Fibroblast of the conjunctiva (primary cell): ENCODE data around the gene MTNR1A.

Experiments
- DNase-seq: peaks from one replicate; pipeline ENCODE4 v3.0.0-alpha.2; 2010; ENCODE audit warnings: low read depth

The MTNR1A gene

GRCh38 chr4:186486172-186486571 lies 69.2 kb downstream of the MTNR1A start:
- DNase-seq, result no peak

DNA sequence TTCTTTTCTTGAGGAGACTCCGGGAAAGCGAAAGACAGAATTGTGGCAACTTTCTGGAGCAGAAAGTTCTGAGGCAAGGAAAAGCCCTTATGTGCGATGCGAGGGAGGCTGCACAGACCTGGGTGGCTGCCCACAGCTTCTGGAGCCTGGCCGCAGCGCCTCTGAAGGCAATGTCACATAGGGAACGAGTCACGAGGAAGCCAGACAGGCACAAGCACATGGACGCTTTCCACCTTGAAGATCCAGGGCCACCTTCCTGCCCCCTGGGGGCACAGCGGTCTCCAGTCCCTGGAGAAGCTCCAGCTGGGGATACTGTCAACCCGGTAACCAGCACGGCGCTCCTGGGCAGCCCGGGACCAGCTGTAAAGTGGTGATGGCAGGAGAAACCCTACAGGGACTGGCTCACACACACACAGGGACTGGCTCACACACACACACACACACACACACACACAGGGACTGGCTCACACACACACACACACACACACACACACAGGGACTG lies 69.8 kb downstream of the MTNR1A start:
- DNase-seq, result no peak

GRCh38 chr4:186485150-186485549 lies 70.2 kb downstream of the MTNR1A start:
- no peak for DNase-seq

DNA sequence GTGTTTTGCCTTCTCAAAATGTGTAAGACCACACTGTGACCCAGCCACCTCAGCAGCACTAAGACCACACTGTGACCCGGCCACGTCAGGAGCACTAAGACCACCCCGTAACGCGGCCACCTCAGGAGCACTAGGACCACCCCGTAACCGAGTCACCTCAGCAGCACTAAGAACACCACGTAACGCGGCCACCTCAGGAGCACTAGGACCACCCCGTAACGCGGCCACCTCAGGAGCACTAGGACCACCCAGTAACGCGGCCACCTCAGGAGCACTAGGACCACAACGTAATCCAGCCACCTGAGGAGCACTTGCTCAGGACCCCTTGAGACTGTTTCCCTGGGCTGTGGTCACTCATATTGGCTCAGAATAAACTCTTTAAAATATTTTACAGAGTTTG lies 71.7 kb downstream of the MTNR1A start:
- no peak for DNase-seq
